A549 treated with GW870086 at 1 μM for 4 hours (cell line): ENCODE measurements around the gene ALCAM. TPM values are rescaled to one million over a fixed set of nuclear protein-coding genes. Genes with fewer than 3 reads are reported as not detected.

Experiments
- total RNA-seq: library from RNA; stranded (reverse); fragments of 200-300 nt; extraction: Qiagen RNA extraction; gene quantifications from 5 replicates; pipeline ENCODE4 v1.2.3, GENCODE V29; 2022; ENCODE audit warnings: low read depth

Gene ALCAM
- total RNA-seq: 55.2 to 82.9 TPM (median 79.2 TPM) in 5 replicates

DNA sequence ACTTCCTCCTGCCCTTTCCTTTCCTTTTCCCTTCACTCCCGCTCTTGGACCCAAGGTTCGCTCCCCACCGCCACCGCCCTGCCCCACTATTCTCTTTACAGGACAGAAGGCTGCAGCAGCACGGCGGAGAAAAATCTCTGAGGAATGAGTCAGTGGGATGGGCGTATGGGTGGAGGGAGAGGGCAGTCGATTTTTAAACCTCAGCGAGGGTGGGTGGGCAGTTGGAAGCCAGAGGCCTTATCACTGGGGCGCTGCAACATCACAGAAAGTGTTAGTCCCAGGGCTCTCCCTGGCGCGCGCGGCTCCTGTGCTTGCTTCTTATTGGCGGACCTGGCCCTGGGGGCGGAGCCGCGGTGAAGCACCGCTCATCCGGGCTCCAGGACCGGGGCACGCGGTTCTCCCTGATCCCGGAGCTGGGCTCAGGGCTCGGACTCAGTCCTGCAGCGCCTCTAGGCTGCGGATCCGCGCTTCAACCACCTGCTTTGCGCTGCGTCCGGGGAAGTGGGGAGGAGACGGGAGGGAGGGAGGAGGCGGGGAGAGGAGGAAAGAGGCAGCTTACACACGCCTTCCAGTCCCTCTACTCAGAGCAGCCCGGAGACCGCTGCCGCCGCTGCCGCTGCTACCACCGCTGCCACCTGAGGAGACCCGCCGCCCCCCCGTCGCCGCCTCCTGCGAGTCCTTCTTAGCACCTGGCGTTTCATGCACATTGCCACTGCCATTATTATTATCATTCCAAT, at the start of gene ALCAM:
TSS of gene ALCAM (plus strand) at position 584 of the 737 bp plus-strand sequence.

